A549 (cell line): Measurements from ENCODE around the gene KDM1B.

ENCODE experiments used
- CBX8 ChIP-seq: fragments of 200-600 bp; sonication (generic); IDR thresholded peaks from 2 replicates; pipeline ENCODE4 v1.6.1; 2016
- CEBPB ChIP-seq, 2 experiments: fragments of >200 bp in 1 of 2; sonication (Bioruptor Twin) in 1 of 2; formaldehyde crosslinking in 1 of 2; IDR thresholded peaks; 2 replicates each; pipeline ENCODE4 v1.6.1; 2012 to 2016
- EP300 ChIP-seq, 2 experiments: fragments of >200 bp; sonication (Bioruptor Twin); formaldehyde crosslinking; IDR thresholded peaks; 2 replicates in 1 of 2; 3 replicates in 1 of 2; pipeline ENCODE4 v1.6.1; 2016 to 2017
- ESRRA ChIP-seq: fragments of 150-350 bp; IDR thresholded peaks from 2 replicates; pipeline ENCODE4 v1.6.1; 2014; ENCODE audit warnings: mild to moderate bottlenecking, low read length, borderline replicate concordance
- FOSL2 ChIP-seq, 2 experiments: fragments of 450-650 bp in 1 of 2; fragments of >200 bp in 1 of 2; sonication (Bioruptor Twin) in 1 of 2; formaldehyde crosslinking; IDR thresholded peaks; 2 replicates each; pipeline versions ENCODE4 v1.5.0 to v1.6.1; 2016 to 2020; ENCODE audit warnings: mild to moderate bottlenecking in 1 of 2, moderate library complexity in 1 of 2
- JUN ChIP-seq, 2 experiments: fragments of >200 bp; sonication (Bioruptor Twin); formaldehyde crosslinking; IDR thresholded peaks; 2 replicates in 1 of 2; 3 replicates in 1 of 2; pipeline ENCODE4 v1.6.1; 2016 to 2017
- POLR2A ChIP-seq: IDR thresholded peaks from 2 replicates; pipeline ENCODE4 v1.6.1; 2012; ENCODE audit warnings: mild to moderate bottlenecking, low read length
- POLR2AphosphoS2 ChIP-seq: conservative IDR thresholded peaks from 2 replicates; pipeline ENCODE4 v1.6.1; 2012; ENCODE audit warnings: low read length, improper control_type of control experiment, inconsistent platforms
- RCOR1 ChIP-seq: fragments of 150-350 bp; IDR thresholded peaks from 2 replicates; pipeline ENCODE4 v1.6.1; 2014; ENCODE audit warnings: antibody characterized with exemption, low read length, low read depth
- RFX5 ChIP-seq: fragments of 450-650 bp; IDR thresholded peaks from 2 replicates; pipeline ENCODE4 v1.7.1; 2014; ENCODE audit warnings: antibody characterized with exemption, mild to moderate bottlenecking, moderate library complexity
- SMC3 ChIP-seq: fragments of >200 bp; sonication (Bioruptor Twin); formaldehyde crosslinking; IDR thresholded peaks from 3 replicates; pipeline ENCODE4 v1.6.1; 2018; ENCODE audit warnings: inconsistent platforms
- TF ChIP-seq, protein P1 (sequence below): fragments of >200 bp; sonication (Bioruptor Twin); formaldehyde crosslinking; IDR thresholded peaks from 3 replicates; pipeline ENCODE4 v1.5.1; 2016

DNA sequence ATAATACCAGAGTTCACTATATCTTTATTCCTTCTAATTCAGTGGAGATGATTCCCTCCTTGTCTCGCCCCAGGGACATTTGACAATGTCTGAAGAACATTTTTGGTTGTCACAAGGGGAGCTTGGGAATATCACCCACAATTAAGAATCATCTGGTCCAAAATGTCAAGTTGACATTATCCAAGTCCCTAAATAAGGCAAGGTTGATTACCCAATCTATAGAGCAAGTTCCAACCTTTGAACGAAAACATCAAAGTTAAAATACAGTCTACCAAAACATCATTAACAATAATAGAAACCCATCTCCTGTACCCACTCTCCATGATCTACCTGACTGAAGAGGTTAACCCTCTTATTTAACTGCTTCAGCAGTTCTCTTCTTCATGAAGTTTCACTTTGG lies 93.5 kb downstream of the KDM1B start:
- TF ChIP-seq RFX5 (no peak), CBX8 (no peak), JUN (IDR thresholded peaks at IDR 0.05) (no peak), POLR2AphosphoS2 (no peak), FOSL2 (IDR thresholded peaks at IDR 0.05) (no peak), FOSL2 (CRISPR knock-in tag; IDR thresholded peaks at IDR 0.05) (no peak), POLR2A (no peak), RCOR1 (no peak), EP300 (IDR thresholded peaks at IDR 0.05) (no peak), ESRRA (no peak), SMC3 (no peak), CEBPB (IDR thresholded peaks at IDR 0.05) (no peak)
- TF ChIP-seq, protein P1, sequence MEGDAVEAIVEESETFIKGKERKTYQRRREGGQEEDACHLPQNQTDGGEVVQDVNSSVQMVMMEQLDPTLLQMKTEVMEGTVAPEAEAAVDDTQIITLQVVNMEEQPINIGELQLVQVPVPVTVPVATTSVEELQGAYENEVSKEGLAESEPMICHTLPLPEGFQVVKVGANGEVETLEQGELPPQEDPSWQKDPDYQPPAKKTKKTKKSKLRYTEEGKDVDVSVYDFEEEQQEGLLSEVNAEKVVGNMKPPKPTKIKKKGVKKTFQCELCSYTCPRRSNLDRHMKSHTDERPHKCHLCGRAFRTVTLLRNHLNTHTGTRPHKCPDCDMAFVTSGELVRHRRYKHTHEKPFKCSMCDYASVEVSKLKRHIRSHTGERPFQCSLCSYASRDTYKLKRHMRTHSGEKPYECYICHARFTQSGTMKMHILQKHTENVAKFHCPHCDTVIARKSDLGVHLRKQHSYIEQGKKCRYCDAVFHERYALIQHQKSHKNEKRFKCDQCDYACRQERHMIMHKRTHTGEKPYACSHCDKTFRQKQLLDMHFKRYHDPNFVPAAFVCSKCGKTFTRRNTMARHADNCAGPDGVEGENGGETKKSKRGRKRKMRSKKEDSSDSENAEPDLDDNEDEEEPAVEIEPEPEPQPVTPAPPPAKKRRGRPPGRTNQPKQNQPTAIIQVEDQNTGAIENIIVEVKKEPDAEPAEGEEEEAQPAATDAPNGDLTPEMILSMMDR = no peak
